Prostate gland (tissue), 2 donors: Measurements from ENCODE around the gene STK10.

ENCODE experiments used
- CTCF ChIP-seq, 4 experiments: fragments of 200-600 bp in 2 of 4; fragments of 450-650 bp in 2 of 4; sonication (generic) in 2 of 4; IDR thresholded peaks; 1 replicate in 3 of 4; 2 replicates in 1 of 4; pipeline ENCODE4 v1.5.1; 2016 to 2019; ENCODE audit warnings: antibody characterized with exemption in 4 of 4, mild to moderate bottlenecking in 2 of 4, moderate library complexity in 2 of 4
- POLR2A ChIP-seq: fragments of 450-650 bp; IDR thresholded peaks from one replicate; pipeline ENCODE4 v1.6.1; 2016; ENCODE audit warnings: antibody characterized with exemption, mild to moderate bottlenecking

- TF ChIP-seq CTCF (IDR thresholded peaks at IDR 0.05) (no peak), POLR2A (no peak)
These were observed 191.0 kb downstream of the STK10 start for GRCh38 chr5:171997011-171997410.
